Transverse colon (tissue), 4 donors: ENCODE results near the gene PLIN3. TPM values are rescaled to one million over a fixed set of nuclear protein-coding genes. Genes with fewer than 3 reads are reported as not detected.

Experiments
- DNase-seq: peaks from one replicate; pipeline ENCODE4 v3.0.0-alpha.2; 2019
- H3K27ac ChIP-seq, 4 donors: fragments of 200-600 bp; sonication (generic); 2 replicates each; pipeline ENCODE4 v1.5.1; 2016 to 2018; ENCODE audit warnings: inconsistent platforms in 4 of 4
- H3K27me3 ChIP-seq: fragments of 200-600 bp; sonication (generic); 2 replicates; pipeline ENCODE4 v1.5.1; 2017; ENCODE audit warnings: inconsistent platforms
- H3K36me3 ChIP-seq, 4 donors: fragments of 200-600 bp; sonication (generic); 2 replicates each; pipeline ENCODE4 v1.5.1; 2017 to 2019; ENCODE audit warnings: inconsistent platforms in 4 of 4
- H3K4me1 ChIP-seq, 4 donors: fragments of 200-600 bp; sonication (generic); 2 replicates each; pipeline ENCODE4 v1.5.1; 2017 to 2020; ENCODE audit warnings: inconsistent platforms in 4 of 4
- H3K4me3 ChIP-seq, 4 donors: fragments of 200-600 bp; sonication (generic); 1 replicate in 1 of 4; 2 replicates in 3 of 4; pipeline versions ENCODE4 v1.5.1 to v1.6.1; 2017 to 2019; ENCODE audit warnings: inconsistent platforms in 4 of 4
- H3K9me3 ChIP-seq, 2 donors: fragments of 200-600 bp; sonication (generic); 2 replicates each; pipeline ENCODE4 v1.5.1; 2017 to 2019; ENCODE audit warnings: inconsistent platforms in 2 of 2
- CTCF ChIP-seq, 5 experiments: fragments of 200-600 bp in 3 of 5; fragments of 450-650 bp in 2 of 5; sonication (generic) in 3 of 5; IDR thresholded peaks; 1 replicate in 2 of 5; 2 replicates in 3 of 5; pipeline ENCODE4 v1.5.1; 2016 to 2017; ENCODE audit warnings: antibody characterized with exemption in 5 of 5, inconsistent platforms in 3 of 5, mild to moderate bottlenecking in 2 of 5, moderate library complexity in 1 of 5
- EP300 ChIP-seq: sonication (generic); formaldehyde crosslinking; IDR thresholded peaks from one replicate; pipeline ENCODE4 v1.6.1; 2017; ENCODE audit warnings: antibody characterized with exemption, low read depth
- POLR2A ChIP-seq: fragments of 450-650 bp; IDR thresholded peaks from one replicate; pipeline ENCODE4 v1.6.1; 2016; ENCODE audit warnings: antibody characterized with exemption, mild to moderate bottlenecking, moderate library complexity
- POLR2AphosphoS5 ChIP-seq, 3 donors: sonication (generic); formaldehyde crosslinking; IDR thresholded peaks; one replicate each; pipeline ENCODE4 v1.6.1; 2016; ENCODE audit warnings: antibody characterized with exemption in 3 of 3
- WGBS, 2 donors: methylation state at CpG; one replicate each; pipeline ENCODE4 v1.1.5; 2018; ENCODE audit warnings: low coverage in 1 of 2; 5-methylcytosine and 5-hydroxymethylcytosine counted together
- in situ Hi-C, 4 donors: fragments of 200-750 bp; cut with MboI; loops; one replicate each; pipeline versions ENCODE4 v1.15.0 to v1.15.1; 2017; ENCODE audit warnings: low sequenced_read_pairs in 3 of 4, low pct_ligation_motif_present in 1 of 4, low pct_unique_long_range_greater_than_20kb in 1 of 4
- intact Hi-C: fragments of 100-400 bp; cut with DNase I; formaldehyde crosslinking; loops from one replicate; pipeline ENCODE4 v1.15.1; 2023; ENCODE audit warnings: low total_unique reads
- total RNA-seq, 4 donors: library from RNA; depleted of rRNA; stranded (reverse); fragments of >200 nt; gene quantifications; one replicate each; pipeline ENCODE4 v1.1.0, GENCODE V29; 2016

Gene PLIN3
- total RNA-seq, 4 donors from 2014 or later, result 27.5 to 85.5 (median 77.1) TPM

GRCh38 chr19:4831304-4831978, 36.0 kb downstream of the PLIN3 start, which contains the start of gene TICAM1:
TICAM1 (minus strand) TSS chr19:4831712; CDS start chr19:4818377, 13,335 bp downstream.
- in situ Hi-C loops, result no loop called here
- peaks cover 15 to 49% (median 27%) of the 10 kb centered on the region in 4 donors for H3K4me1 ChIP-seq

GRCh38 chr19:4830768-4831265, 36.6 kb downstream of the PLIN3 start:
- peaks cover 15 to 49% (median 27%) of the 10 kb centered on the region in 4 donors for H3K4me1 ChIP-seq
- TF ChIP-seq POLR2AphosphoS5 (IDR thresholded peaks at IDR 0.05) (no peak), POLR2A (no peak), CTCF (IDR thresholded peaks at IDR 0.05) (no peak), EP300 (no peak)
- H3K9me3 ChIP-seq, result no peaks in the 10 kb centered on the region
- no peaks in the 10 kb centered on the region for H3K36me3 ChIP-seq
- no peaks in the 10 kb centered on the region for H3K27me3 ChIP-seq
- intact Hi-C loops, result no loop called here
- DNase-seq, result no peak
- H3K4me3 ChIP-seq, result peak overlapping the region; percentile 75 to 97 (median 85)
- in situ Hi-C loops, result no loop called here
- 29 to 34% methylated on average over 3 to 6 of the region's 6 CpGs for WGBS, 2 donors
- peak overlapping the region; percentile 86 to 95 (median 93) for H3K27ac ChIP-seq

More at GRCh38 chr19:4831304-4831978, 36.0 kb downstream of the PLIN3 start, which contains the start of gene TICAM1:
- Histone ChIP-seq H3K9me3 (no peaks in the 10 kb centered on the region), H3K4me3 (peak within 1 kb of the TSS; percentile 75 to 97 (median 85)), H3K27me3 (no peaks in the 10 kb centered on the region), H3K27ac (peak within 1 kb of the TSS; percentile 86 to 95 (median 93)), H3K36me3 (no peaks in the 10 kb centered on the region)
- intact Hi-C loops, result no loop called here
- WGBS, 2 donors, result 0% methylated on average over 43 of the region's 52 CpGs; no CpG with 5 or more reads in 1 of the 2 donors
- DNase-seq, result peak; percentile 90
- TF ChIP-seq POLR2AphosphoS5 (IDR thresholded peaks at IDR 0.05), result peak; percentile 81 to 96 (median 90)
- peak; percentile 89 for TF ChIP-seq POLR2A
- TF ChIP-seq CTCF (IDR thresholded peaks at IDR 0.05), result peak in 2 of 5 experiments; percentile 22 to 40
- TF ChIP-seq EP300, result no peak

GRCh38 chr19:4830332-4830731, 37.1 kb downstream of the PLIN3 start:
- Histone ChIP-seq H3K36me3 (no peaks in the 10 kb centered on the region), H3K4me1 (peaks cover 15 to 48% (median 27%) of the 10 kb centered on the region in 4 donors), H3K4me3 (peak overlapping the region; percentile 75 to 97 (median 85)), H3K27me3 (no peaks in the 10 kb centered on the region), H3K27ac (peak overlapping the region; percentile 86 to 95 (median 93)), H3K9me3 (no peaks in the 10 kb centered on the region)
- in situ Hi-C loops, result no loop called here
- TF ChIP-seq POLR2A, result no peak
- no peak for TF ChIP-seq POLR2AphosphoS5 (IDR thresholded peaks at IDR 0.05)
- TF ChIP-seq CTCF (IDR thresholded peaks at IDR 0.05), result no peak
- TF ChIP-seq EP300, result no peak
- intact Hi-C loops, result no loop called here
- WGBS, 2 donors, result 79 to 94% methylated on average over 2 to 6 of the region's 6 CpGs
- DNase-seq, result no peak

- intact Hi-C loops, result no loop called here
- Histone ChIP-seq H3K4me3 (peak overlapping the region in 1 of 4 donors; percentile 28), H3K27ac (peak overlapping the region; percentile 86 to 95 (median 93)), H3K36me3 (no peaks in the 10 kb centered on the region), H3K4me1 (peaks cover 15 to 46% (median 27%) of the 10 kb centered on the region in 4 donors), H3K9me3 (no peaks in the 10 kb centered on the region), H3K27me3 (no peaks in the 10 kb centered on the region)
- DNase-seq, result peak; percentile 59
- TF ChIP-seq EP300, result no peak
- peak in 3 of 5 experiments; percentile 14 to 21 (median 16) for TF ChIP-seq CTCF (IDR thresholded peaks at IDR 0.05)
- no peak for TF ChIP-seq POLR2AphosphoS5 (IDR thresholded peaks at IDR 0.05)
- no peak for TF ChIP-seq POLR2A
- WGBS, 2 donors, result 26 to 45% methylated on average over 7 to 16 of the region's 16 CpGs
- in situ Hi-C loops, result no loop called here
Observed at GRCh38 chr19:4829001-4829712, 38.3 kb downstream of the PLIN3 start.
